ENCODE measurements around the gene SEMA4D. TPM values are rescaled to one million over a fixed set of nuclear protein-coding genes. Genes with fewer than 3 reads are reported as not detected.

Gene SEMA4D
- total RNA-seq, 4 donors from 2014 or later, result 7.9 to 14.1 (median 10.6) TPM

GRCh38 chr9:89471390-89471789 is 26.5 kb downstream of the SEMA4D start:
- Histone ChIP-seq H3K36me3 (no peaks in the 10 kb centered on the region), H3K4me1 (peaks cover 0 to 14% (median 0%) of the 10 kb centered on the region in 4 donors), H3K27ac (replicated peaks in 1 of 4) (no peak overlapping the region), H3K4me3 (no peak overlapping the region), H3K9me3 (no peaks in the 10 kb centered on the region), H3K27me3 (no peaks in the 10 kb centered on the region)
- 90% methylated on average over 3 of the region's 3 CpGs for WGBS
- TF ChIP-seq POLR2A (IDR thresholded peaks at IDR 0.05; ENCODE audit: low read depth), result no peak
- no peak for TF ChIP-seq CTCF (IDR thresholded peaks at IDR 0.05)
- intact Hi-C loops (cut with DNase I), result no loop called here
- no peak for DNase-seq (ENCODE audit: extremely low spot score)

GRCh38 chr9:89470224-89470839 is 27.6 kb downstream of the SEMA4D start:
- Histone ChIP-seq H3K27me3 (no peaks in the 10 kb centered on the region), H3K27ac (replicated peaks in 1 of 4) (no peak overlapping the region), H3K4me1 (peaks cover 0 to 14% (median 0%) of the 10 kb centered on the region in 4 donors), H3K36me3 (no peaks in the 10 kb centered on the region), H3K9me3 (no peaks in the 10 kb centered on the region), H3K4me3 (no peak overlapping the region)
- DNase-seq (ENCODE audit: extremely low spot score), result no peak
- WGBS, result 91% methylated on average over 6 of the region's 6 CpGs
- intact Hi-C loops (cut with DNase I), result no loop called here
- TF ChIP-seq POLR2A (IDR thresholded peaks at IDR 0.05; ENCODE audit: low read depth), result no peak
- TF ChIP-seq POLR2AphosphoS5 (IDR thresholded peaks at IDR 0.05), result no peak
- no peak for TF ChIP-seq EP300 (IDR thresholded peaks at IDR 0.05)
- TF ChIP-seq CTCF (IDR thresholded peaks at IDR 0.05), result no peak

GRCh38 chr9:89469003-89469402 is 28.9 kb downstream of the SEMA4D start:
- intact Hi-C loops (cut with DNase I), result no loop called here
- no peaks in the 10 kb centered on the region for H3K9me3 ChIP-seq
- DNase-seq (ENCODE audit: extremely low spot score), result no peak
- no peak overlapping the region for H3K27ac ChIP-seq (replicated peaks in 1 of 4)
- H3K36me3 ChIP-seq, result no peaks in the 10 kb centered on the region
- WGBS, result 79% methylated on average over 1 of the region's 1 CpG
- H3K27me3 ChIP-seq, result no peaks in the 10 kb centered on the region
- peaks cover 0 to 3% (median 0%) of the 10 kb centered on the region in 4 donors for H3K4me1 ChIP-seq
- H3K4me3 ChIP-seq, result no peak overlapping the region
- TF ChIP-seq POLR2A (IDR thresholded peaks at IDR 0.05; ENCODE audit: low read depth) (no peak), POLR2AphosphoS5 (IDR thresholded peaks at IDR 0.05) (no peak)

- no peaks in the 10 kb centered on the region for H3K9me3 ChIP-seq
- no peak overlapping the region for H3K27ac ChIP-seq (replicated peaks in 1 of 4)
- no peaks in the 10 kb centered on the region for H3K27me3 ChIP-seq
- DNase-seq (ENCODE audit: extremely low spot score), result no peak
- no peak overlapping the region for H3K4me3 ChIP-seq
- no peak for TF ChIP-seq CTCF (IDR thresholded peaks at IDR 0.05)
- TF ChIP-seq POLR2AphosphoS5 (IDR thresholded peaks at IDR 0.05), result no peak
- TF ChIP-seq EP300 (IDR thresholded peaks at IDR 0.05), result no peak
- TF ChIP-seq POLR2A (IDR thresholded peaks at IDR 0.05; ENCODE audit: low read depth), result no peak
- no peaks in the 10 kb centered on the region for H3K4me1 ChIP-seq
- intact Hi-C loops (cut with DNase I), result no loop called here
- no peaks in the 10 kb centered on the region for H3K36me3 ChIP-seq
- 87% methylated on average over 7 of the region's 7 CpGs for WGBS
These were observed 29.5 kb downstream of the SEMA4D start for GRCh38 chr9:89468281-89468960.

GRCh38 chr9:89467278-89467625 is 30.7 kb downstream of the SEMA4D start:
- Histone ChIP-seq H3K36me3 (no peaks in the 10 kb centered on the region), H3K27me3 (no peaks in the 10 kb centered on the region), H3K27ac (replicated peaks in 1 of 4) (no peak overlapping the region), H3K4me3 (no peak overlapping the region), H3K9me3 (no peaks in the 10 kb centered on the region), H3K4me1 (no peaks in the 10 kb centered on the region)
- no peak for DNase-seq (ENCODE audit: extremely low spot score)
- TF ChIP-seq CTCF (IDR thresholded peaks at IDR 0.05) (no peak), EP300 (IDR thresholded peaks at IDR 0.05) (no peak), POLR2A (IDR thresholded peaks at IDR 0.05; ENCODE audit: low read depth) (no peak), POLR2AphosphoS5 (IDR thresholded peaks at IDR 0.05) (no peak)
- intact Hi-C loops (cut with DNase I), result no loop called here
- WGBS, result 86% methylated on average over 4 of the region's 4 CpGs
